ENCODE data around the gene SNAPC4.

The SNAPC4 gene

DNA sequence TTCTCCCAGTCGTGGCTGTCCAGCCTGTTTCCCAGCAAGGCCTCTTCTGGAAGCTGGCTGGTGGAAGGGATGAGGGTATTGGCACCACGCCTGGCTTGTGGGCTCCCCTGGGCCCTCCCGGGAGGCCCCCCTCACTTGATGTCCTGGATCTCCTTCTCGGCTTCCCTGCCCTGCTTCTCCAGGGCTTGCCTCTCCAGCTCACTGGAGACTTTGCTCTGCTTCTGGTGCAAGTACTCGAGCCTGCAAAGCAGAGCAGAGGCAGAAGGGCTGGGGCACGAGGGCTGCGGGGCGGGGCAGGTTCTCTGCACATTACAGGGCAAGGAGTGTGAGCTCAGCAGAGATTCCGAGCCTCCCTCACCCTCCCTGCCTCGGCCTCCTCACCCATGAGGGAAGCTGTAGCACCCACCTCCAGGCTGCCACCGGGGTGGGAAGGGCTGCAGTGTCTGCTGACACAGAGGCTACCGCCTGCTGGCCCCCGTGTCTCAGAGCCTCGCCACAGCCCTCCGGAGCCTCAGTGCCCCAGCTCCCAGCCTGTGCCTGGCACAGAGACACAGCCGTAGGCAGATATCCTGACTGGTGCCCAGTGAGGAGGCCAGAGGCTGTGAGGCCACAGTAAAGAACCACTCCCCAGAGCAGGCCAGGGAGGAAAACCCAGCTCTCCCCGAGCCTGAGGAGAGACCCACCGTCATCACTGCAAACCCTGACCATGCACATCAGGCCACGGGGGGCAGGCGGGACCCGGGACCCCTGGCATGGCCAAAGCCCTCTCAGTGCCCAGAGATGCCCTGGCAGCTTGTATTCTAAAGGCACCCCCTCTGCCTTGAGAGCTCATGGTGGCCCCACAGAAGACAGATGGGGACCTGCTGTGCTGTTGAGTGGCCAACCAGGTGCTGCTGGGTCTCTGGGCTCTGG lies 7.2 kb downstream of the SNAPC4 start:
- DNase-seq (ENCODE audit: low read depth in 2 of 2), result no peak

DNA sequence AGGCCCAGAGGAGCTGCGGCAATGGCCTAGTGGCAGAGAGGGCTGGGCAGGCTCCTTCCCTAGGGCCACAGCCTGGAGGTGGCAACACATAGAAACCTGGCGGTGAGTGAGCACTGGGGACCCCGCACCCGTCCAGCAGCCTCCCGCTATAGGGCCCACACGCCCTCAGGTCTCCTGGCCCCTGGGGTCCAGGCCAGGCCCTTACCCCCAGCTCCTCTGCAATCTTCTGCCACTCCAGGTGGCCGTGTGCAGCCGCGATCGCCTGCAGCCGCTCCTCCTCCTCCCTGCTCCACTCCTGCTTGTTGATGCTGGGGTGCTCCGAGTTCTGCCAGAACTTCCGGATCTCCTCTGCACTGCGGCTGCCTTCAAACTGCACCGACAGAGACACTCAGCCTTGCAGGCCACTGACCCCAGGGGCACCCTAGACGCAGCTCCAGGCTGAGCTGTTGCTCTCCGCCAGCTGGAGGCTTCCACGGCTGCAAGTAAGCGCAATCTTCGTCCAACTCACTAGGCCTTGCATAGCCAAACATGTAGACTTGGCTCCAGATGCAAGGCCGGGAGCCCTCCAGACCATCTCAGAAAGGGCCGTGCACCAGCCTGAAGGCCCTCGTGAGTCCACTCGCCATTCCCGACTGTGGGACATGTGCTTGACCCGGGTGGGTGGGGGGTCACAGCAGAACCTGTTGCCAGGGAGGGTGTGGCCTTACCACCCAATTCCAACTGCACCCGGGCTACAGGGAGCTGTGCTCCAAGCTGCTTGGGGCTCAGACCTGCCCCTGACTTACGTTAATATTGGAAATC lies 8.0 kb downstream of the SNAPC4 start:
- DNase-seq (ENCODE audit: low read depth in 2 of 2), result no peak

DNA sequence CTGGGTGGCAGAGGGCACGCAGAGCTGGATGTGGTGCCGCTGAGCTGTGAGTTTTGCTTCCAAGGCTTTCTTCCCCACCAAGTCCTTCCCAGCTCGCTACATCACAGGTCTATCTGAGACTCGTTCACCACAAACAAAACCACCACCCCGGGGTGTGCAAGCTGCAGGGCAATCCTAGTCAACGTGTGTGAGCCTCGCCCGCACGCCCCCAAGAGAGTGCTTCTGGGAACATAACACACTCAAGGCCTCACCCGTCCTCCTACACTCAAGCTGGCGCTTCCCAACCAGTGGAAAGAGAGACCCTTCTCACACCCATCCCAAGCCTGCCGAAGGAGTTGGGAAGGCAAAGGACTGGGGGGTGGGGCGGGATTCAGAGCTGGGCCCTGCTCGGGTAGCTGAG lies 10.6 kb downstream of the SNAPC4 start:
- no peak for DNase-seq (ENCODE audit: low read depth in 2 of 2)

DNA sequence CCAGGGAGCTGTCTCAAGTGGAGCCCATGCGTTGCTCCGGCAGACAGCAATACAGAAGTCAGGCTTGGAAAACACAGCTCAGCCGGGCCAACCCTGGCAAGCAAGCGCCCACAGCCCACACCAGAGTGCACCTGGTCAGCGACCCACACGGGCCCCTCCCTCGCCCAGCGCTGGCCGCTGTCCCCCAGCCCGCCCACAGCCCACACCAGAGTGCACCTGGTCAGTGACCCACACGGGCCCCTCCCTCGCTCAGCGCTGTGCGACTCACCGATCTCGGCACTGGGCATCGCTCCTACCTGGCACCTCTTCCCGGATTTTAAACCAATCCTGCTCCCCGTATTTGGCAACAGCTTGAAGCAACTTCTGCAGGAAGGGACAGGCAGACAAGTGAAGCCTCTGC lies 12.8 kb downstream of the SNAPC4 start:
- DNase-seq (ENCODE audit: low read depth in 2 of 2), result no peak

GRCh38 chr9:136386018-136386417 lies 14.0 kb downstream of the SNAPC4 start:
- no peak for DNase-seq (ENCODE audit: low read depth in 2 of 2)

- no peak for DNase-seq (ENCODE audit: low read depth in 2 of 2)
Observed at GRCh38 chr9:136385015-136385414, 15.0 kb downstream of the SNAPC4 start.

- no peak for DNase-seq (ENCODE audit: low read depth in 2 of 2)
Observed at GRCh38 chr9:136383436-136383835, 16.5 kb downstream of the SNAPC4 start.

DNA sequence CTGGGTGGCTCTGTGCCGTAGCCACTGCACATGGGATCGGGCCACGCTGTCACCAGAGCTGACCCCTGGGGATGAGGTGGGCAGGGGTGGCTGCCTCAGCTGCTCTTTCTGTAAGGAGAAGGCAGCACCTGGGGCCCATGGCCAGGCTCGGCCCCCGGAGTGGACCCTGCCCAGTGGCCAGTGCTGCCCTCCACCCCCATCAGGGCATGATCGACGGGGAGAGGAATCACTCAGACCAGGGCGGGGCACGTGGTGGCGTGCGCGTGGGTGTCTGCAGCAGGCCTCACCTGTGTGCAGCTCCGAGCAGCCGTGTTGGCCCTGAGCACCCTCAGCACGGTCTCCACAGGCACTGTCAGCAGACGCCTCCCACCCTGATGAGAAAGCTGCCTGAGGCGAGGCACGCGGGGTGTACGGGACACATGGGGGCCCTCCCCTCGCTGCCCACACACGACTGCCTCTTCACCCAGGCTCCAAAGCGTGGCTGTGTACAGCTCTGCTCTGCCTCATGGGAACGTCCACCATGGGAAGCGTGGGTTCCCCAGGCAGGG lies 17.9 kb downstream of the SNAPC4 start:
- DNase-seq (ENCODE audit: low read depth in 2 of 2), result no peak

- DNase-seq (ENCODE audit: low read depth in 2 of 2), result no peak
Observed at GRCh38 chr9:136381311-136381710, 18.7 kb downstream of the SNAPC4 start.

GRCh38 chr9:136380381-136380780 lies 19.6 kb downstream of the SNAPC4 start:
- no peak for DNase-seq (ENCODE audit: low read depth in 2 of 2)

GRCh38 chr9:136379891-136380290 lies 20.1 kb downstream of the SNAPC4 start:
- DNase-seq (ENCODE audit: low read depth in 2 of 2), result no peak

GRCh38 chr9:136379401-136379800 lies 20.6 kb downstream of the SNAPC4 start:
- DNase-seq (ENCODE audit: low read depth in 2 of 2), result no peak

- DNase-seq (ENCODE audit: low read depth in 2 of 2), result no peak
Observed at GRCh38 chr9:136379003-136379287, 21.0 kb downstream of the SNAPC4 start.

DNA sequence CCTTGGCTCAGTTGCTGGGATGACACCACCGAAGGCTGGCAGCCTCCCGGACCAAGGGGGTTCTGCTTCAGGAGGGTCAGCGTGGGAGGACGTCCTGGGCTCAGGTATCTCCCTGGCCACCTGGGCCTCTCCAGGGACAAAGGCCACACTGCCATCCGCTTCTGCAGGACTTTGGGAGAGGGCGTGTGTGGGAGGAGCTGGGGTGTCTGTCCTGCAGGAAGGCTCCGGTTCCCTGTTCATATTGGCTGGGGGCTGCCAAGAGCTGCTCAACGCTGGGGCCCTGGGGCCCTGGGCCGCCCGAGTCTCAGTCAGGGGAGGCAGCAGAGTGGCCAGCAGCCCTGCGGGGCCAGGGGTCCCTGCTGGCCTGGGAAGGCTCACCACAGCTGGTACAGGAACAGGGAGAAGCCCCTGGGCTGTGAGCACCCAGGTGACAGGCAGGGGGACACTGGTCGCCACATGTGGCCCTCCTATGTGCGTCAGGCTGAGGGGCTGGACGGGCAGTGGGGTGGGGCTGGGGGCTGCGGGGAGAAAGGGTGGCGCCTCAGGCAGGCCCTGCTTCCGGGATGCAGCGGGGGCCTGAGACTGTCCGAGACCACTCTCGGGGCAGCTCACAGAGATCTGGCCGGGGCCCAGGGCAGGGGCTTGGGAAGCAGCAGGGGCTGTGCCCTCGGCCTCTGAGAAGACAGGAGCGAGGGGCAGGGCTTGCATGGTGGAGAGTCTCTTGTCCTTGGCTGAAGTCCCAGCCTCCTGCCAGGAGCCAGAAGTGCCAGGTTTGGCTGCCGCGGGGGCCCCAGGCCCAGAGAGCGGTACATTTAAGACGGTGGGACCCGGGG lies 21.6 kb downstream of the SNAPC4 start:
- DNase-seq (ENCODE audit: low read depth in 2 of 2), result no peak

DNA sequence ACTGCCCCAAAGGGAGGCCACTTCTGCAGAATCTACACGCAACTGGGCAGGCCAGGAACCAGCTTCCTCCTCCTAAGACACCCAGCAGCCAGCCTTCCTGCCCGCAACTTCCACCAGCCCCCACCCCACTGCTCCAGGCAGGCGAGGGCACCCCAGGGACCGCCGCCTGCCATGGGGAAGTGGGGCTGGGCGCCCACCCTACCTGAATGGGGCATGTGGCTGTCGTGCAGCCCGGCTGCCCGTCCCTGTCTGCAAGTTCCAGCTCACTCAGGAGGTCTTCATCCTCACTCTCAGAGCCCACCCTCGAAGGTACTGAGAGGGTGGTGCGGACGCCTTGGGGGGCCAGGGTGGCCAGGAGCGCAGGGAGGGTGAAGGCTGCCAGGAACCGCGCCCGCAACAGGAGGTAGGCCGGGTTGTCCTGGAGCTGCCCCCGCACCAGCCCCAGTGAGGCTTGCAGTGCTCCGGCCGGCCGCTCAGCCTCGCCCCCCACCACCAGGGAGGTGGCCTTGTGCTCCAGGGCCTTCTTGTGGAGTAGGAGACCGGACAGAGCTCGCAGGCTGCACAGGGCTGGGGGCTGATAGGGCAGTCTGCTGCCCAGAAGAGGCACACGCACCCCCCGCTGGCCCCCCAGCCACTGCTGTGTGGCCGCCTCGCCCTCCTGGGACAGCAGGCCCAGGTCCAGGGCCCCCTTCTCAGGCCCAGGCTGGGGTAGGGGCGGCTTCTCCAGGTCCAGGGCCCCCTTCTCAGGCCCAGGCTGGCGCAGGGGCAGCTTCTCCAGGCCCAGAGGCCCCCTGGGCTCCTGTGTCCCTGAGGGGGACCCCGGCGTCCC lies 22.4 kb downstream of the SNAPC4 start:
- DNase-seq (ENCODE audit: low read depth in 2 of 2), result no peak

DNA sequence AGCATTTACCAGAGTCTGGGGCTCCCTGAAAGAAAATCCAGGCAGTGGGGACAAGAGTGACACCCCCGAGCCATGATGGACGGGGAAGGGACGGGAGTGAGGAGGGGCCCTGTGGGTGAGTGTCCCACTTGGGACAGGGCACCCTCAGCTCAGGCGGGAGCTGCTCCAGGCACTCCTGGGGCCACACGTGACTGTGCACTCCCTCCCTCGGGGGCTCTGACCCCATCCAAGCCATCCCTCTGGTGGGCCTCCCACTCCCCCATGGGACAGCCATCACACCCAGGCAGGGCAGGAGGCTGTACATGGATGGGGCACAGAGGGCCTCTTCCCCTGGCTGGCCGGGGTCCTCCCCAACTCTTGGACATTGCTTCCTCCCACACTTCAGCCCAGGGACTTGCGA lies 23.5 kb downstream of the SNAPC4 start:
- no peak for DNase-seq (ENCODE audit: low read depth in 2 of 2)

DNA sequence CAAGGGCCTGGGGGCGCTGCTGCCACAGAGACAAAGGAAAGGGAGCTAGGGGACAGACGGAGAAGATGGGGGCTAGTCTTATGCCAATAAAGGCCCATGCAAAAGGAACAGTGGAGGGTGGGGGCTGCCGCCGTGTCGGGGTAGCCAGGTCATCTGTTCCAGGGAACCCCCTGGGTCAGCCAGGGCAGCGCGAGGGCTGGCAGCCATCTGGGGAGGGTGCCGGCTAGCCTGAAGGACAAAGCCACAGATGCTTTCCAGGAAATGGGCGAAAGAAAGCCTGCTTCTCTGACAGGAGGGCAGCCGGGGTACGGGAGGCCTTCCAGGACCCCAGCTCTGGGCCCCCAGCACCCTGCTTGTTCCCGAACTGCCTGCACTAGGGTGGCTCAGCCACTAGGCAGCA lies 24.9 kb downstream of the SNAPC4 start:
- no peak for DNase-seq (ENCODE audit: low read depth in 2 of 2)

GRCh38 chr9:136374183-136374575 lies 25.8 kb downstream of the SNAPC4 start:
- no peak for DNase-seq (ENCODE audit: low read depth in 2 of 2)

GRCh38 chr9:136373300-136374182 lies 26.4 kb downstream of the SNAPC4 start, which contains the start of gene CARD9:
Gene CARD9 (minus strand): TSS chr9:136373669. CDS start chr9:136372078, 1,591 bp downstream.
- DNase-seq (ENCODE audit: low read depth in 2 of 2), result no peak
